GM23338 (cell line): Measurements from ENCODE around the gene STING1. TPM values are rescaled to one million over a fixed set of nuclear protein-coding genes. Genes with fewer than 3 reads are reported as not detected.

ENCODE experiments used
- ATAC-seq: fragments of 200-7000 bp; cut with Tn5 transposase; 3 replicates; pipeline ENCODE4 v1.9.1; 2020
- DNase-seq: peaks from one replicate; pipeline ENCODE4 v3.0.0-alpha.2; 2015; ENCODE audit warnings: low spot score
- H2AFZ ChIP-seq: fragments of 200-600 bp; sonication (generic); 2 replicates; pipeline ENCODE4 v1.8.0; 2016; ENCODE audit warnings: antibody characterized with exemption, mild to moderate bottlenecking, moderate library complexity
- H3F3A ChIP-seq: fragments of 200-600 bp; sonication (generic); replicated peaks from 2 replicates; pipeline ENCODE4 v1.8.0; 2017; ENCODE audit warnings: antibody characterized with exemption, mixed run types, low read depth
- H3K27ac ChIP-seq: fragments of 200-600 bp; sonication (generic); 2 replicates; pipeline ENCODE4 v1.6.1; 2016; ENCODE audit warnings: low read depth
- H3K27me3 ChIP-seq: fragments of 200-600 bp; sonication (generic); 2 replicates; pipeline ENCODE4 v1.8.0; 2016; ENCODE audit warnings: mild to moderate bottlenecking, mixed run types, moderate library complexity; ENCODE audit not compliant: insufficient read depth
- H3K36me3 ChIP-seq: fragments of 200-600 bp; sonication (generic); 2 replicates; pipeline ENCODE4 v1.8.0; 2016; ENCODE audit warnings: mild to moderate bottlenecking; ENCODE audit not compliant: insufficient read depth
- H3K4me1 ChIP-seq: fragments of 200-600 bp; sonication (generic); 2 replicates; pipeline ENCODE4 v1.8.0; 2016; ENCODE audit warnings: mild to moderate bottlenecking, moderate library complexity; ENCODE audit not compliant: insufficient read depth
- H3K4me2 ChIP-seq: fragments of 200-600 bp; sonication (generic); 2 replicates; pipeline ENCODE4 v1.7.1; 2017; ENCODE audit warnings: mixed run types
- H3K4me3 ChIP-seq: fragments of 200-600 bp; sonication (generic); 2 replicates; pipeline ENCODE4 v1.6.1; 2016; ENCODE audit warnings: mixed run types
- H3K79me2 ChIP-seq: fragments of 200-600 bp; sonication (generic); replicated peaks from 2 replicates; pipeline ENCODE4 v1.8.0; 2017; ENCODE audit warnings: mild to moderate bottlenecking; ENCODE audit not compliant: insufficient read depth
- H3K9me2 ChIP-seq: fragments of 200-600 bp; sonication (generic); 2 replicates; pipeline ENCODE4 v1.8.0; 2017; ENCODE audit not compliant: insufficient read depth
- H4K20me1 ChIP-seq: fragments of 200-600 bp; sonication (generic); replicated peaks from 2 replicates; pipeline ENCODE4 v1.8.0; 2017; ENCODE audit warnings: mild to moderate bottlenecking; ENCODE audit not compliant: insufficient read depth
- H3K27ac Mint-ChIP-seq: 2 replicates; pipeline ENCODE4 v1.8.0; 2020; ENCODE audit warnings: inconsistent platforms, mild to moderate bottlenecking, moderate library complexity, mixed read lengths
- H3K27me3 Mint-ChIP-seq: 3 replicates; pipeline ENCODE4 v1.8.0; 2022; ENCODE audit warnings: low read depth, mild to moderate bottlenecking, moderate library complexity, mixed read lengths, inconsistent platforms; ENCODE audit not compliant: insufficient read depth, poor library complexity
- H3K36me3 Mint-ChIP-seq: 3 replicates; pipeline ENCODE4 v1.8.0; 2021; ENCODE audit warnings: low read depth, mild to moderate bottlenecking, inconsistent platforms, moderate library complexity, mixed read lengths
- H3K4me1 Mint-ChIP-seq: 3 replicates; pipeline ENCODE4 v1.8.0; 2020; ENCODE audit warnings: mild to moderate bottlenecking, inconsistent platforms, mixed read lengths
- H3K4me3 Mint-ChIP-seq: 3 replicates; pipeline ENCODE4 v1.8.0; 2021; ENCODE audit warnings: moderate library complexity, mild to moderate bottlenecking, inconsistent platforms, mixed read lengths
- H3K9me3 Mint-ChIP-seq: 3 replicates; pipeline ENCODE4 v1.8.0; 2020; ENCODE audit warnings: moderate library complexity, mild to moderate bottlenecking, inconsistent platforms, mixed read lengths
- CREB1 ChIP-seq: fragments of 250-450 bp; sonication (Bioruptor Pico); IDR thresholded peaks from 2 replicates; pipeline ENCODE4 v1.5.0; 2020; ENCODE audit warnings: low read depth, mild to moderate bottlenecking, moderate library complexity
- CTCF ChIP-seq, 2 experiments: fragments of 200-600 bp in 1 of 2; sonication (generic) in 1 of 2; conservative IDR thresholded peaks; 2 replicates each; pipeline versions ENCODE4 v1.5.1 to v1.6.1; 2016 to 2017; ENCODE audit warnings: antibody characterized with exemption in 2 of 2, low read depth in 2 of 2, mild to moderate bottlenecking in 2 of 2, moderate library complexity in 1 of 2
- ETS1 ChIP-seq: IDR thresholded peaks from 2 replicates; pipeline ENCODE4 v1.6.1; 2016; ENCODE audit warnings: antibody characterized with exemption
- EZH2 ChIP-seq: fragments of 200-600 bp; sonication (generic); IDR thresholded peaks from one replicate; pipeline ENCODE4 v1.8.0; 2017; ENCODE audit warnings: antibody characterized with exemption, mild to moderate bottlenecking, low read depth; ENCODE audit not compliant: unreplicated experiment
- EZH2phosphoT487 ChIP-seq: fragments of 200-600 bp; sonication (generic); IDR thresholded peaks from one replicate; pipeline ENCODE4 v1.8.1; 2018; ENCODE audit warnings: antibody characterized with exemption; ENCODE audit not compliant: unreplicated experiment
- JUNB ChIP-seq: IDR thresholded peaks from one replicate; pipeline ENCODE4 v1.6.1; 2016; ENCODE audit warnings: antibody characterized with exemption; ENCODE audit not compliant: unreplicated experiment
- NANOG ChIP-seq: IDR thresholded peaks from 2 replicates; pipeline ENCODE4 v1.6.1; 2016; ENCODE audit warnings: antibody characterized with exemption, borderline replicate concordance
- POLR2AphosphoS5 ChIP-seq: IDR thresholded peaks from 2 replicates; pipeline ENCODE4 v1.6.1; 2016; ENCODE audit warnings: antibody characterized with exemption, low read depth
- REST ChIP-seq: IDR thresholded peaks from one replicate; pipeline ENCODE4 v1.6.1; 2018; ENCODE audit warnings: antibody characterized with exemption; ENCODE audit not compliant: unreplicated experiment
- STAT1 ChIP-seq: IDR thresholded peaks from one replicate; pipeline ENCODE4 v1.6.1; 2016; ENCODE audit warnings: antibody characterized with exemption; ENCODE audit not compliant: unreplicated experiment
- ZNF114 ChIP-seq: fragments of 250-450 bp; sonication (Bioruptor Pico); IDR thresholded peaks from 2 replicates; pipeline ENCODE4 v1.5.0; 2020; ENCODE audit warnings: mild to moderate bottlenecking, moderate library complexity
- ZNF331 ChIP-seq: fragments of 250-450 bp; sonication (Bioruptor Pico); IDR thresholded peaks from 2 replicates; pipeline ENCODE4 v1.5.0; 2020; ENCODE audit warnings: low read depth, mild to moderate bottlenecking, moderate library complexity
- polyA plus RNA-seq: library from polyadenylated mRNA; unstranded; fragments of >200 nt; fragmentation: Nextera tagmentation; extraction: Ambion mirVana; gene quantifications from 2 replicates; pipeline ENCODE4 v1.2.1, GENCODE V29; 2016
- total RNA-seq: library from RNA; depleted of rRNA; stranded (reverse); fragments of >200 nt; shearing (Covaris generic); gene quantifications from 2 replicates; pipeline ENCODE4 v1.2.3, GENCODE V29; 2014
- TF ChIP-seq, protein P1 (sequence below): fragments of 250-450 bp; sonication (Bioruptor Pico); IDR thresholded peaks from 2 replicates; pipeline ENCODE4 v1.5.0; 2020; ENCODE audit warnings: mild to moderate bottlenecking, moderate library complexity

STING1 gene
- total and polyA plus RNA-seq, 2 experiments from 2014 or later: 0.66 TPM; not detected in 1

GRCh38 chr5:139457241-139457640, 25.3 kb downstream of the STING1 start:
- no peak overlapping the region for H3K4me3 Mint-ChIP-seq
- Histone ChIP-seq H3K36me3 (no peaks in the 10 kb centered on the region; the same call in 1 of the 2 replicates), H3K79me2 (no peaks in the 10 kb centered on the region), H3K27ac (no peak overlapping the region), H3F3A (0 out of 2 replicates have a peak, but pooled peaks cover 9% of the 10 kb centered on the region), H3K27me3 (no peaks in the 10 kb centered on the region), H4K20me1 (no peaks in the 10 kb centered on the region), H3K4me3 (no peak overlapping the region), H3K9me2 (no peaks in the 10 kb centered on the region), H2AFZ (no peak overlapping the region), H3K4me1 (peaks cover 11% of the 10 kb centered on the region), H3K4me2 (no peak overlapping the region)
- ATAC-seq: no peak
- H3K36me3 Mint-ChIP-seq: no peaks in the 10 kb centered on the region; the same call in 2 of the 3 replicates
- H3K27ac Mint-ChIP-seq: no peak overlapping the region; the same call in 1 of the 2 replicates
- H3K27me3 Mint-ChIP-seq: peaks cover 14% of the 10 kb centered on the region
- peaks cover 25% of the 10 kb centered on the region for H3K4me1 Mint-ChIP-seq
- H3K9me3 Mint-ChIP-seq: no peaks in the 10 kb centered on the region
- TF ChIP-seq EZH2 (no peak), CREB1 (no peak), ETS1 (no peak), EZH2phosphoT487 (no peak), STAT1 (no peak), REST (no peak), POLR2AphosphoS5 (no peak), JUNB (no peak), CTCF (conservative IDR thresholded peaks at IDR 0.05; ENCODE audit: low read depth in 2 of 2) (no peak), ZNF114 (CRISPR knock-in tag) (no peak), NANOG (no peak), ZNF331 (CRISPR knock-in tag) (no peak)
- TF ChIP-seq, protein P1, sequence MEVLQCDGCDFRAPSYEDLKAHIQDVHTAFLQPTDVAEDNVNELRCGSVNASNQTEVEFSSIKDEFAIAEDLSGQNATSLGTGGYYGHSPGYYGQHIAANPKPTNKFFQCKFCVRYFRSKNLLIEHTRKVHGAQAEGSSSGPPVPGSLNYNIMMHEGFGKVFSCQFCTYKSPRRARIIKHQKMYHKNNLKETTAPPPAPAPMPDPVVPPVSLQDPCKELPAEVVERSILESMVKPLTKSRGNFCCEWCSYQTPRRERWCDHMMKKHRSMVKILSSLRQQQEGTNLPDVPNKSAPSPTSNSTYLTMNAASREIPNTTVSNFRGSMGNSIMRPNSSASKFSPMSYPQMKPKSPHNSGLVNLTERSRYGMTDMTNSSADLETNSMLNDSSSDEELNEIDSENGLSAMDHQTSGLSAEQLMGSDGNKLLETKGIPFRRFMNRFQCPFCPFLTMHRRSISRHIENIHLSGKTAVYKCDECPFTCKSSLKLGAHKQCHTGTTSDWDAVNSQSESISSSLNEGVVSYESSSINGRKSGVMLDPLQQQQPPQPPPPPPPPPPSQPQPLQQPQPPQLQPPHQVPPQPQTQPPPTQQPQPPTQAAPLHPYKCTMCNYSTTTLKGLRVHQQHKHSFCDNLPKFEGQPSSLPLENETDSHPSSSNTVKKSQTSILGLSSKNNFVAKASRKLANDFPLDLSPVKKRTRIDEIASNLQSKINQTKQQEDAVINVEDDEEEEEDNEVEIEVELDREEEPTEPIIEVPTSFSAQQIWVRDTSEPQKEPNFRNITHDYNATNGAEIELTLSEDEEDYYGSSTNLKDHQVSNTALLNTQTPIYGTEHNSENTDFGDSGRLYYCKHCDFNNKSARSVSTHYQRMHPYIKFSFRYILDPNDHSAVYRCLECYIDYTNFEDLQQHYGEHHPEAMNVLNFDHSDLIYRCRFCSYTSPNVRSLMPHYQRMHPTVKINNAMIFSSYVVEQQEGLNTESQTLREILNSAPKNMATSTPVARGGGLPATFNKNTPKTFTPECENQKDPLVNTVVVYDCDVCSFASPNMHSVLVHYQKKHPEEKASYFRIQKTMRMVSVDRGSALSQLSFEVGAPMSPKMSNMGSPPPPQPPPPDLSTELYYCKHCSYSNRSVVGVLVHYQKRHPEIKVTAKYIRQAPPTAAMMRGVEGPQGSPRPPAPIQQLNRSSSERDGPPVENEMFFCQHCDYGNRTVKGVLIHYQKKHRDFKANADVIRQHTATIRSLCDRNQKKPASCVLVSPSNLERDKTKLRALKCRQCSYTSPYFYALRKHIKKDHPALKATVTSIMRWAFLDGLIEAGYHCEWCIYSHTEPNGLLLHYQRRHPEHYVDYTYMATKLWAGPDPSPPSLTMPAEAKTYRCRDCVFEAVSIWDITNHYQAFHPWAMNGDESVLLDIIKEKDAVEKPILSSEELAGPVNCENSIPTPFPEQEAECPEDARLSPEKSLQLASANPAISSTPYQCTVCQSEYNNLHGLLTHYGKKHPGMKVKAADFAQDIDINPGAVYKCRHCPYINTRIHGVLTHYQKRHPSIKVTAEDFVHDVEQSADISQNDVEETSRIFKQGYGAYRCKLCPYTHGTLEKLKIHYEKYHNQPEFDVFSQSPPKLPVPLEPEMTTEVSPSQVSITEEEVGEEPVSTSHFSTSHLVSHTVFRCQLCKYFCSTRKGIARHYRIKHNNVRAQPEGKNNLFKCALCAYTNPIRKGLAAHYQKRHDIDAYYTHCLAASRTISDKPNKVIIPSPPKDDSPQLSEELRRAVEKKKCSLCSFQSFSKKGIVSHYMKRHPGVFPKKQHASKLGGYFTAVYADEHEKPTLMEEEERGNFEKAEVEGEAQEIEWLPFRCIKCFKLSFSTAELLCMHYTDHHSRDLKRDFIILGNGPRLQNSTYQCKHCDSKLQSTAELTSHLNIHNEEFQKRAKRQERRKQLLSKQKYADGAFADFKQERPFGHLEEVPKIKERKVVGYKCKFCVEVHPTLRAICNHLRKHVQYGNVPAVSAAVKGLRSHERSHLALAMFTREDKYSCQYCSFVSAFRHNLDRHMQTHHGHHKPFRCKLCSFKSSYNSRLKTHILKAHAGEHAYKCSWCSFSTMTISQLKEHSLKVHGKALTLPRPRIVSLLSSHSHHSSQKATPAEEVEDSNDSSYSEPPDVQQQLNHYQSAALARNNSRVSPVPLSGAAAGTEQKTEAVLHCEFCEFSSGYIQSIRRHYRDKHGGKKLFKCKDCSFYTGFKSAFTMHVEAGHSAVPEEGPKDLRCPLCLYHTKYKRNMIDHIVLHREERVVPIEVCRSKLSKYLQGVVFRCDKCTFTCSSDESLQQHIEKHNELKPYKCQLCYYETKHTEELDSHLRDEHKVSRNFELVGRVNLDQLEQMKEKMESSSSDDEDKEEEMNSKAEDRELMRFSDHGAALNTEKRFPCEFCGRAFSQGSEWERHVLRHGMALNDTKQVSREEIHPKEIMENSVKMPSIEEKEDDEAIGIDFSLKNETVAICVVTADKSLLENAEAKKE (CRISPR knock-in tag): no peak
- no peak for DNase-seq
